H9 (cell line): ENCODE measurements around the gene ALDH3A2. TPM values are rescaled to one million over a fixed set of nuclear protein-coding genes. Genes with fewer than 3 reads are reported as not detected.

Experiments
- DNase-seq: peaks from one replicate; pipeline ENCODE4 v3.0.0-alpha.2; 2017
- H2AFZ ChIP-seq: one replicate; pipeline ENCODE4 v1.6.1; 2013; ENCODE audit warnings: mild to moderate bottlenecking, low read length, control low read depth, moderate library complexity
- H2AK5ac ChIP-seq: 2 replicates; pipeline ENCODE4 v1.6.1; 2013; ENCODE audit warnings: low read length, control low read depth, mixed read lengths; ENCODE audit not compliant: insufficient read length
- H2BK120ac ChIP-seq: one replicate; pipeline ENCODE4 v1.6.1; 2013; ENCODE audit warnings: low read depth, mild to moderate bottlenecking, low read length, control low read depth, inconsistent platforms; ENCODE audit not compliant: poor library complexity, severe bottlenecking
- H2BK12ac ChIP-seq: 2 replicates; pipeline ENCODE4 v1.6.1; 2013; ENCODE audit warnings: low read length, control low read depth, mixed read lengths, low read depth; ENCODE audit not compliant: insufficient read length
- H2BK15ac ChIP-seq: 2 replicates; pipeline ENCODE4 v1.6.1; 2013; ENCODE audit warnings: low read depth, low read length, control low read depth
- H2BK20ac ChIP-seq: one replicate; pipeline ENCODE4 v1.6.1; 2013; ENCODE audit warnings: low read depth, mild to moderate bottlenecking, low read length, control low read depth, inconsistent platforms; ENCODE audit not compliant: poor library complexity, severe bottlenecking
- H2BK5ac ChIP-seq: 2 replicates; pipeline ENCODE4 v1.6.1; 2013; ENCODE audit warnings: low read length, control low read depth, mixed read lengths; ENCODE audit not compliant: insufficient read length
- H3K14ac ChIP-seq: 2 replicates; pipeline ENCODE4 v1.6.1; 2013; ENCODE audit warnings: low read length, control low read depth; ENCODE audit not compliant: insufficient read depth
- H3K18ac ChIP-seq: 2 replicates; pipeline ENCODE4 v1.6.1; 2013; ENCODE audit warnings: low read depth, mild to moderate bottlenecking, mixed read lengths, low read length, control low read depth; ENCODE audit not compliant: insufficient read length
- H3K23ac ChIP-seq: 2 replicates; pipeline ENCODE4 v1.6.1; 2013; ENCODE audit warnings: low read length, control low read depth, mixed read lengths, low read depth; ENCODE audit not compliant: insufficient read length
- H3K23me2 ChIP-seq: 2 replicates; pipeline ENCODE4 v1.6.1; 2013; ENCODE audit warnings: low read depth, mild to moderate bottlenecking, mixed read lengths, low read length, control low read depth; ENCODE audit not compliant: insufficient read length, poor library complexity, severe bottlenecking
- H3K27ac ChIP-seq: 2 replicates; pipeline ENCODE4 v1.5.1; 2013; ENCODE audit warnings: low read length, control low read depth, mixed read lengths, low read depth; ENCODE audit not compliant: insufficient read length
- H3K27me3 ChIP-seq: 2 replicates; pipeline ENCODE4 v1.6.1; 2013; ENCODE audit warnings: low read length, control low read depth, inconsistent platforms; ENCODE audit not compliant: insufficient read depth
- H3K4ac ChIP-seq: 2 replicates; pipeline ENCODE4 v1.6.1; 2013; ENCODE audit warnings: low read depth, mild to moderate bottlenecking, control low read depth, inconsistent platforms, low read length, moderate library complexity
- H3K4me1 ChIP-seq: 2 replicates; pipeline ENCODE4 v1.6.1; 2013; ENCODE audit warnings: low read length, control low read depth, inconsistent platforms; ENCODE audit not compliant: insufficient read depth
- H3K4me2 ChIP-seq: 2 replicates; pipeline ENCODE4 v1.6.1; 2013; ENCODE audit warnings: low read length, control low read depth, mixed read lengths; ENCODE audit not compliant: insufficient read length, insufficient read depth
- H3K56ac ChIP-seq: 2 replicates; pipeline ENCODE4 v1.6.1; 2013; ENCODE audit warnings: low read depth, mild to moderate bottlenecking, mixed read lengths, low read length, control low read depth; ENCODE audit not compliant: insufficient read length
- H3K79me1 ChIP-seq: 2 replicates; pipeline ENCODE4 v1.6.1; 2013; ENCODE audit warnings: low read depth, mild to moderate bottlenecking, moderate library complexity, low read length, control low read depth, inconsistent platforms; ENCODE audit not compliant: insufficient read depth, poor library complexity, severe bottlenecking
- H3K79me2 ChIP-seq: 2 replicates; pipeline ENCODE4 v1.6.1; 2013; ENCODE audit warnings: low read length, control low read depth, inconsistent platforms; ENCODE audit not compliant: insufficient read depth
- H3K9ac ChIP-seq: 2 replicates; pipeline ENCODE4 v1.6.1; 2013; ENCODE audit warnings: low read length, control low read depth, mixed read lengths; ENCODE audit not compliant: insufficient read length; ENCODE audit errors: extremely low read depth
- H3K9me3 ChIP-seq: one replicate; pipeline ENCODE4 v1.6.1; 2013; ENCODE audit warnings: low read depth, low read length, inconsistent platforms; ENCODE audit not compliant: control insufficient read depth
- H3T11ph ChIP-seq: one replicate; pipeline ENCODE4 v1.6.1; 2013; ENCODE audit warnings: mild to moderate bottlenecking, low read length, control low read depth, inconsistent platforms
- H4K20me1 ChIP-seq: one replicate; pipeline ENCODE4 v1.6.1; 2013; ENCODE audit not compliant: control insufficient read depth, insufficient read length, insufficient read depth
- H4K5ac ChIP-seq: 2 replicates; pipeline ENCODE4 v1.6.1; 2013; ENCODE audit warnings: low read depth, mild to moderate bottlenecking, mixed read lengths, low read length, control low read depth; ENCODE audit not compliant: insufficient read length
- H4K8ac ChIP-seq: replicated peaks from 2 replicates; pipeline ENCODE4 v1.6.1; 2013; ENCODE audit warnings: low read length, control low read depth, mixed read lengths, low read depth; ENCODE audit not compliant: insufficient read length
- H4K91ac ChIP-seq: 2 replicates; pipeline ENCODE4 v1.6.1; 2013; ENCODE audit warnings: low read depth, mild to moderate bottlenecking, moderate library complexity, mixed read lengths, low read length, control low read depth; ENCODE audit not compliant: insufficient read length
- H3K27ac Mint-ChIP-seq, 3 experiments: 2 replicates in 2 of 3; 3 replicates in 1 of 3; pipeline ENCODE4 v1.8.0; 2020 to 2021; ENCODE audit warnings: mixed read lengths in 3 of 3, mild to moderate bottlenecking in 1 of 3, moderate library complexity in 1 of 3
- H3K27me3 Mint-ChIP-seq: 2 replicates; pipeline ENCODE4 v1.8.0; 2021; ENCODE audit warnings: low read depth, mild to moderate bottlenecking, moderate library complexity, mixed read lengths
- H3K36me3 Mint-ChIP-seq, 3 experiments: 2 replicates in 2 of 3; 3 replicates in 1 of 3; pipeline ENCODE4 v1.8.0; 2020 to 2021; ENCODE audit warnings: low read depth in 3 of 3, mixed read lengths in 3 of 3; ENCODE audit not compliant: insufficient read depth in 1 of 3
- H3K4me1 Mint-ChIP-seq, 2 experiments: 2 replicates each; pipeline ENCODE4 v1.8.0; 2020; ENCODE audit warnings: mixed read lengths in 2 of 2
- H3K4me3 Mint-ChIP-seq, 2 experiments: 2 replicates in 1 of 2; 3 replicates in 1 of 2; pipeline ENCODE4 v1.8.0; 2020 to 2021; ENCODE audit warnings: mild to moderate bottlenecking in 2 of 2, mixed read lengths in 2 of 2, moderate library complexity in 1 of 2
- H3K9me3 Mint-ChIP-seq, 2 experiments: 2 replicates in 1 of 2; 3 replicates in 1 of 2; pipeline ENCODE4 v1.8.0; 2020; ENCODE audit warnings: mild to moderate bottlenecking in 2 of 2, mixed read lengths in 2 of 2, moderate library complexity in 1 of 2
- CTCF ChIP-seq: fragments of 200-600 bp; sonication (generic); conservative IDR thresholded peaks from 3 replicates; pipeline ENCODE4 v1.8.0; 2021; ENCODE audit warnings: antibody characterized with exemption, mild to moderate bottlenecking
- WGBS: extraction: QIAGEN DNeasy Blood & Tissue Kit; methylation state at CpG from one replicate; pipeline ENCODE4 v1.1.7; 2013; ENCODE audit warnings: missing lambda C conversion rate, low lambda C conversion rate, mixed read lengths; ENCODE audit not compliant: insufficient read length; ENCODE audit errors: extremely low coverage; 5-methylcytosine and 5-hydroxymethylcytosine counted together
- total RNA-seq: library from RNA; stranded (reverse); gene quantifications from 2 replicates; pipeline ENCODE4 v1.2.1, GENCODE V29; 2021

The ALDH3A2 gene
- total RNA-seq, 1 experiment from 2014 or later, result 100 TPM

DNA sequence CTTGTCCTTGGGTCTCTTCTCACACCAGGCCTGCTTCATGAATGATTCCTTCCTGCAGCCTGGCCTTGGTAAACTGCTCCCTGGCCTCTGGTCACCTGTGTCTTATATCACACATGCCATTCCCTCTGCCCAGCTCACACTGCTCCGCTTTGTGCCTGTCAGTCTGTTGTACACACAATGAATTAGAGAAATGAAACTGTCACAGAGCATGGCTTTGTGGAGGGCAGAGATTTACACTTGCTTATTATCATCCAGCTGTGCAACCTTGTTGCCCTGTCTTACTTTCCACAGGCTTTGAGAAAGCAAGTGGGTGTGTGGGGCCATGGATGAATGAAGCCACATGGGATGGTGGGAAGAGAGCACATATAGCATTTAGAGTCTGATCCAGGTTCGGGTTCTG is 22.4 kb downstream of the ALDH3A2 start:
- no peak for DNase-seq
- no peak overlapping the region for H2AK5ac ChIP-seq
- no peak overlapping the region for H2BK15ac ChIP-seq
- Mint-ChIP-seq H3K36me3 (peaks cover 60 to 74% (median 60%) of the 10 kb centered on the region in 3 experiments), H3K4me1 (peaks cover under 1 to 1% of the 10 kb centered on the region in 2 experiments; a peak in 2 of 4 replicates), H3K27me3 (no peaks in the 10 kb centered on the region), H3K4me3 (no peak overlapping the region), H3K9me3 (peaks cover 8 to 14% of the 10 kb centered on the region in 2 experiments; a peak in 4 of 5 replicates), H3K27ac (no peak overlapping the region; a peak in 1 of 7 replicates)
- H2AFZ ChIP-seq, result no peak overlapping the region
- H3K18ac ChIP-seq, result no peak overlapping the region
- H2BK20ac ChIP-seq, result no peak overlapping the region
- no peak overlapping the region for H3T11ph ChIP-seq
- no peak overlapping the region for H3K56ac ChIP-seq
- WGBS, result no CpG with 5 or more reads among the region's 2 CpGs
- no peak for TF ChIP-seq CTCF
- H3K14ac ChIP-seq, result no peak overlapping the region
- H3K27ac ChIP-seq, result no peak overlapping the region
- H4K8ac ChIP-seq, result no peak overlapping the region
- no peaks in the 10 kb centered on the region for H3K4me1 ChIP-seq
- H3K9ac ChIP-seq, result no peak overlapping the region
- no peak overlapping the region for H2BK120ac ChIP-seq
- no peaks in the 10 kb centered on the region for H3K23me2 ChIP-seq
- no peak overlapping the region for H3K4ac ChIP-seq
- peaks cover 9% of the 10 kb centered on the region for H3K9me3 ChIP-seq
- H4K20me1 ChIP-seq, result no peaks in the 10 kb centered on the region
- H2BK5ac ChIP-seq, result no peak overlapping the region
- no peak overlapping the region for H2BK12ac ChIP-seq
- H3K79me1 ChIP-seq, result no peaks in the 10 kb centered on the region
- no peak overlapping the region for H4K91ac ChIP-seq
- H4K5ac ChIP-seq, result no peak overlapping the region
- no peaks in the 10 kb centered on the region for H3K79me2 ChIP-seq
- no peaks in the 10 kb centered on the region for H3K27me3 ChIP-seq
- no peak overlapping the region for H3K23ac ChIP-seq
- no peak overlapping the region for H3K4me2 ChIP-seq
